Keratinocyte (primary cell): ENCODE measurements around the gene CLEC3B.

Source experiments
- EZH2 ChIP-seq: IDR thresholded peaks from one replicate; pipeline ENCODE4 v1.6.1; 2012; ENCODE audit warnings: inconsistent platforms, mild to moderate bottlenecking, low read length, moderate library complexity
- TF ChIP-seq, protein P1 (sequence below), 3 experiments: IDR thresholded peaks in 1 of 3; conservative IDR thresholded peaks in 1 of 3; optimal IDR thresholded peaks in 1 of 3; 2 replicates in 2 of 3; 3 replicates in 1 of 3; pipeline versions ENCODE3 to v1.5.1; 2011; ENCODE audit warnings: low read length in 3 of 3, mild to moderate bottlenecking in 3 of 3, moderate library complexity in 2 of 3, control low read depth in 1 of 3, inconsistent platforms in 1 of 3; ENCODE audit not compliant: insufficient read depth in 2 of 3; ENCODE audit errors: extremely low read depth in 1 of 3

DNA sequence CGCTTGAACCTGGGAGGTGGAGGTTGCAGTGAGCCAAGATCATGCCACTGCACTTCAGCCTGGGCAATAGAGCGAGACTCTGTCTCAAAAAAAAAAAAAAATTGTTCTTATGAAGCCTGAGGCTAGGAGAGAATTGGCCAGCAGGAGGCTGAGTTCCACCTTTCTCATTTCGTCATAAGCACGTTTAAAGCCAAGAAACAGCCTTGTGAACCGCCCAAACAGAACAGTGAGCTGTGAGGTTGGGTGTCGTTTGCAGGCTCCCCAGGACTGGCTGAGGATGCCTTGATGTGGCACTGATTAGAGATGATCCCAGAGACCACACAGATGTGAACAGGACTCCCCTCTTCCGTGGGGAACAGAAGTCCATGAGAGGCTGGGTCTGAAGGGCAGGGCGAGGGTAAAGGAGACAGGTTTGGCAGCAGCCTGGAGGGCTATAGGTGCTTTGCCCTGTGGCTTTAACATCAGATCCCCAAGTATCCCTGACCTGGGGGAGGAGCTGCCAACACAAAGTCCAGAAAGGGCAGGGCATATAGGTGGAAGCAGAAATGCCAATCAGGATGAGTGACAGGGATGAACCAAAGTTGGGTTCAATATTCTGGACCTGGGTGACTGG lies 52.9 kb downstream of the CLEC3B start:
- TF ChIP-seq, protein P1, sequence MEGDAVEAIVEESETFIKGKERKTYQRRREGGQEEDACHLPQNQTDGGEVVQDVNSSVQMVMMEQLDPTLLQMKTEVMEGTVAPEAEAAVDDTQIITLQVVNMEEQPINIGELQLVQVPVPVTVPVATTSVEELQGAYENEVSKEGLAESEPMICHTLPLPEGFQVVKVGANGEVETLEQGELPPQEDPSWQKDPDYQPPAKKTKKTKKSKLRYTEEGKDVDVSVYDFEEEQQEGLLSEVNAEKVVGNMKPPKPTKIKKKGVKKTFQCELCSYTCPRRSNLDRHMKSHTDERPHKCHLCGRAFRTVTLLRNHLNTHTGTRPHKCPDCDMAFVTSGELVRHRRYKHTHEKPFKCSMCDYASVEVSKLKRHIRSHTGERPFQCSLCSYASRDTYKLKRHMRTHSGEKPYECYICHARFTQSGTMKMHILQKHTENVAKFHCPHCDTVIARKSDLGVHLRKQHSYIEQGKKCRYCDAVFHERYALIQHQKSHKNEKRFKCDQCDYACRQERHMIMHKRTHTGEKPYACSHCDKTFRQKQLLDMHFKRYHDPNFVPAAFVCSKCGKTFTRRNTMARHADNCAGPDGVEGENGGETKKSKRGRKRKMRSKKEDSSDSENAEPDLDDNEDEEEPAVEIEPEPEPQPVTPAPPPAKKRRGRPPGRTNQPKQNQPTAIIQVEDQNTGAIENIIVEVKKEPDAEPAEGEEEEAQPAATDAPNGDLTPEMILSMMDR (optimal IDR thresholded peaks at IDR 0.05 in 1 of 3, IDR thresholded peaks at IDR 0.05 in 1 of 3, conservative IDR thresholded peaks at IDR 0.05 in 1 of 3; ENCODE audit: extremely low read depth in 1 of 3, insufficient read depth in 2 of 3, low read length in 3 of 3), result peak in 2 of 3 experiments; percentile 18 to 30
- TF ChIP-seq EZH2, result no peak
